ENCODE results near the gene CYP2U1.
"Not testable (repeated sequence)": the region's sequence is repeated elsewhere in the genome, so short reads cannot be mapped to it uniquely, and the experiment has no call there.

The CYP2U1 gene

DNA sequence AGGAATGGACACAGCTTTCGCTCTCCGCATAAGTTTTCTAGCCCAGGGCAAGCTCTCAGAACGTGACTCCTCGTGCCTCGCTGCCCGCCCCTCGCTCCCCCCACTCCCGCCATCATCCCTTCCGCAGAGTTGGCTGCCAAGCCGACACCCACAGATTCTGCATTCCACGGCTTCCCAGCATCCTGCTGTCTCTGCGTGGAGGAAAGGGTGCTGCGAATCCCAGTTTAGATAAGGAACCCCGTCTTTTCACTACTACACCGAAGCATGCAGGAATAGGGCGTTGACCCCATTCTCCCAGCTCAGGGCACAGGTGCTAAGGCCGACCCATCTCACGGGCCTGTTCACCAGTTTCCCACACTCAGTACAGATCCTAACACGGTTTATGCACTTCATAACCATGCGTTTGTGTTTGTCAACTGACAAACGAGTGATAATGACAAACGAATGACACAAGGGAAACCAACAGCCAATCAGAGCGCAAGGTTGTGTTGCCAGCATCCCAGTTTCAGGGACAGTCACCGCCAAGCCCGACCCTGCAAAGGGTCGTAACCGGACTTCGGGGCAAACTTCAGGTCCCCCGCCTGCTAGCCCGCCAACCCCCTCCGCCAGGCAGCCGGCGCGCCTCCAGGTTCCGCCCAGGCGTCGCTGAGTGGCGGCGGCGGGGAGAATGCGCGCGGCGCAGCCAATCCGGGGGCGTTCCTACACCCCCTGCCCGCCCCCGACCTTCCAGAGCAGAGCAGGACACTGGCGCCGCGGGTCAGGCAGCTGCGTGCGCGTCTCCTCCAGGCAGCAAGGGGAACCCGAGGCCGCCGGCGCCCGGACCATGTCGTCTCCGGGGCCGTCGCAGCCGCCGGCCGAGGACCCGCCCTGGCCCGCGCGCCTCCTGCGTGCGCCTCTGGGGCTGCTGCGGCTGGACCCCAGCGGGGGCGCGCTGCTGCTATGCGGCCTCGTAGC, at the start of gene CYP2U1:
TSS of gene CYP2U1 (plus strand) at position 729 of the 954 bp plus-strand sequence. CDS start at position 824, 95 bp downstream.
- no peak for FAIRE-seq

- no peak for FAIRE-seq
These were observed 45.5 kb upstream of the CYP2U1 start for GRCh38 chr4:107885865-107886264.

DNA sequence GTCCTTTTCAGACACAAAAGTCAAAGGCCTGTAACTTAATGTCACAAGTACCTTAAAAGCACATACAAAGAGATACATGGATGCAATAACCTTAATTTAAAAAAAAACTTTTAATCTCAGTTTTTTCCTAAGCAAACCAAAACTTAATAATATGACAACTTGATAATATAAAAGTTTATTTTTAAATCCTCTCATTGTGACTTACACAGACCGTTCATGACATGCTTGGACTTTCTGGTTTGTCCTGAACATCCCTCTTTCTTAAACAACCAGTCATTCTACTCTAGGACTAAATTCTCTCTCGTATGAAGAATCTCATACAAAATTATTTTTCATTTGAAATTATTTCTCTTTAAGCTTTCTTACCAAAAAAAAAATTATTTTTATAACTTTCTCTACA, 43.1 kb upstream of the CYP2U1 start:
- FAIRE-seq: no peak

GRCh38 chr4:107890779-107891178, 40.6 kb upstream of the CYP2U1 start:
- no peak for FAIRE-seq

DNA sequence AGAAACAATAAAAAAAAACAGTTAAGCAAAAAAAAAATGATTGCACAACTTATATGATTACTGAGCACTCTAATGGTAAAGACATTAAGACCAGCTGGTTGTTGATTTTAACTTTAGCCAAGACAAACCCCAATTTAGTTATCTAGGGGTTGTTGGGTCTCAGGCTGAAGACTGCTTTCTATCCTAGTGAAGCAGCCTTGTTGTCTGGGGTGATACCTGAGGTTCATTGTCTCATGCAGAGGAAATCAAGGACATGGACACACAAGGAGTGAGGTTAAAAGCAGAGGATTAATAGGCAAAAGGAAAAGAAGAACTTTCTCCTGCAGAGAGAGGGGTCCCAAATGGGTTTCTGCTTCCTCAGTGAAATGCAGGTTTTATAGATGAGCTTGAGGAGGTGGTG, 40.0 kb upstream of the CYP2U1 start:
- no peak for FAIRE-seq

DNA sequence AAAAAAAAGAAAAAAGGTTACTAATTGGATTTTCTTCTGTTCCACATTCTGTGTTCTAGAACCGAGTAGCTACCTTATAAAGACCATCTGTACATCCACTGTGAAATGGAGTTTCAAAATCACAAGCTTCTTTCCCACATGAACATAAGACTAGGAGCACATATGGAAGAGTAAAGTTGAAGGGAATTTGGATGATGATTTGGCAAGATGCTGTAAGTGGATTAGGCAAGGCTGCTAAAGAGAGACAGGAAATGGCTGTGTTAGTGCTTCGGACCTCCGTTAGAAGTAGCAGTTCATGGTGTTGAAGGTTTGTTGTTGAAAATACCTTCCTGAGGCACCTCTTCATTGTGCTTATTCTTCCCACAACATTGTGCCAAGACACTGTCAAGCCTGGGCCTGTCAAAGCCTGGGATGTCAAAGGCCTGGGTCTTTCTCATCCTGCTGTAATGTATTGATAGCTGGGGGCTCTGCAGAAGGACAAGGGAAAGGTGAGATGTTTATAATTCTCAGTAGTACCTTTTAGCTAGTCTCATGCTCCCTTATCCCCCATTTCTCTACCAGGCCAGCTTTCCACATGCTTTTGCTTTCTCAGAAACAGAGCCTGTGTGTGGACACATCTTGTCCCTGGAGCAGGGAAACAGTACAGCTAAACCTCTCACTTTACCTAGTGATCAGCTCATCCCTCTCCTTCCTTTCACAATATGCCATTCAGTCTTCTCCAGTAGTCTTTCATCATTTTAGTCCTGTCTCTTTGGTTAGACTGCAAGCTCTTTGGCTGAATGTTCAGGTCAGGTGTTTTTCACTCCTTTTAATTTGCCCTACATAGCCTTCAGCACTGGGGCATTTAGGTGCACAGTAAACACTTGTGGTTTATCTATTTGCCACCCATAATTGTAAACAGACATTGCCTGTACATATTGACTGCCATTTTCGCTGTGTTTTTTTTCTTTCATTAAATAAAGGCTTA, 37.9 kb upstream of the CYP2U1 start:
- no peak for FAIRE-seq

- no peak for FAIRE-seq
These were observed 37.2 kb upstream of the CYP2U1 start for GRCh38 chr4:107894138-107894603.

DNA sequence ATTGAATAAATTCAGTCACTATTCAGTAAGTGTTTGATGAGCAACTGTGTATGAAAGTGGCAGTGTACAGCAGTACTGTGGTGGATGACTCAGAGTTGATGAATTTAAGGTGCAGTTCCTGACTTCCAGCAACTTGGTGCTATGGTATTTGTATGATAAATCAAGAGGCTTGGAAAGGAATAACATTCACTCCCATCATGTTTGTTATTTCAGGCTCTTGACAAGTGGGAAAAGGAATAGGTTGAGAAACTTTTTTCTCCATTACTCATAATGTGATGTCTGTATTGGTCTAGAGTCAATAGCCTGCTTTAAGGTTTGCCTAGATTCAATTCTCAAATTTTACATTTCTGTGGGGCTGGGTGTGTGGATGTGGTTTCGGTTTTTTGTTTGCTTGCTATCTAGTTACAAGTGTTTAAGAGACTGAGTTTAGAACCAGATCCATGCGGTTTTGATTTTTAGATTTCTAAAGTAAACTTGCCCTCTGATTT, 35.1 kb upstream of the CYP2U1 start:
- no peak for FAIRE-seq

DNA sequence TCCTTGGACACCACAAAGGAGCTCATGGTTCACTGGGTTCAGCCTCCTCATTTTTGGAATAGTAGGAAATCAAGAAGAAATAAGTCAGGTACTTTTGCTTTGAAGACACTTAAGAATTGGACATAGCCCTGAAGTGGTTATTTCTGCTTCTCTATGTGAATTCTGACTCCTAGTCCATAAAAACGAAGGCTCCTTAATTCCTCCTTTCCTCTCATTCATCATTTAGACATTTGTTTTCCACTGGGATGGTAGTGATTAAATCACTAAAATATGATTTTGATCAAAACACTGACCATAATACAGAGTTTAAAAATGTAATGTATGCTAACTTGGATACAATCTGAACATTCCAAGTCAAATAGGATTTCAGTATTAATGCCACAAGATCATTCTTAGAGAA, 34.7 kb upstream of the CYP2U1 start:
- no peak for FAIRE-seq

DNA sequence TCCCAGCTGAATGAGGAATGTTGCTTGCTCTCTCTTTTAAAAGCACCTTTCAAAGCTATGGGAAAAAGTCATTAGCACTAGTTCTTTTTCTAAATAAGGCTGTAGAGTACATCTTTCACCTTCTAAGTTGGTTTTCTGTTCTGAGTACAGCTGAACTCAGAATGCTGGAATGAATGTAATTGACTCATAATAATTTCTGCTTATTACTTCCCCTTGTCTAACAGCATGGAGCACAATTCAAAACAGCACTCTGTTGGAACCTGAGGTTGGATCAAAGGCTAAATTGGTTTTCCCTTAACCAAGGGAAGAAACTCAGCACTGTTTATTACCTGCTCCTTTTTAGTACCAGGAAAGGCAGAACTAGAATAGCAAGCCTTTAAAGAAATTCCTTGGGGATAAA, 33.5 kb upstream of the CYP2U1 start:
- FAIRE-seq: no peak

GRCh38 chr4:107900067-107900466, 31.3 kb upstream of the CYP2U1 start:
- FAIRE-seq: no peak

- FAIRE-seq: no peak
These were observed 30.8 kb upstream of the CYP2U1 start for GRCh38 chr4:107900508-107900907.

- no peak for FAIRE-seq
These were observed 30.0 kb upstream of the CYP2U1 start for GRCh38 chr4:107901213-107901934.

- FAIRE-seq: no peak
These were observed 28.6 kb upstream of the CYP2U1 start for GRCh38 chr4:107902715-107903114.

GRCh38 chr4:107905082-107905481, 26.3 kb upstream of the CYP2U1 start:
- not testable (repeated sequence) for FAIRE-seq

GRCh38 chr4:107906458-107907100, 24.8 kb upstream of the CYP2U1 start:
- FAIRE-seq: no peak

- no peak for FAIRE-seq
These were observed 23.0 kb upstream of the CYP2U1 start for GRCh38 chr4:107908377-107908776.

GRCh38 chr4:107913283-107913899, 18.0 kb upstream of the CYP2U1 start:
- FAIRE-seq: peak; percentile 94

- FAIRE-seq: no peak
These were observed 16.1 kb upstream of the CYP2U1 start for GRCh38 chr4:107915220-107915619.

- no peak for FAIRE-seq
These were observed 14.7 kb upstream of the CYP2U1 start for GRCh38 chr4:107916623-107917022.

- no peak for FAIRE-seq
These were observed 13.8 kb upstream of the CYP2U1 start for GRCh38 chr4:107917500-107917899.

Measured in G401.6 (cell line).